Mucosa of rectum (tissue), 2 donors: ENCODE measurements around the gene CD34.
A peak's percentile ranks its signal among the peaks of the same experiment; 100 is the strongest.

Source experiments
- H3K27ac ChIP-seq, 2 donors: one replicate each; pipeline ENCODE4 v1.7.0; 2013; ENCODE audit warnings: inconsistent platforms in 2 of 2, low read depth in 2 of 2, low read length in 2 of 2
- H3K27me3 ChIP-seq, 2 donors: one replicate each; pipeline ENCODE4 v1.7.0; 2013; ENCODE audit warnings: low read length in 2 of 2; ENCODE audit not compliant: control insufficient read depth in 2 of 2, insufficient read depth in 2 of 2
- H3K36me3 ChIP-seq, 2 donors: one replicate each; pipeline ENCODE4 v1.7.0; 2013; ENCODE audit warnings: low read length in 2 of 2; ENCODE audit not compliant: control insufficient read depth in 2 of 2, insufficient read depth in 2 of 2
- H3K4me1 ChIP-seq, 2 donors: one replicate each; pipeline ENCODE4 v1.7.0; 2013; ENCODE audit warnings: low read length in 2 of 2, mild to moderate bottlenecking in 1 of 2; ENCODE audit not compliant: control insufficient read depth in 2 of 2, insufficient read depth in 2 of 2
- H3K4me3 ChIP-seq, 2 donors: one replicate each; pipeline ENCODE4 v1.7.0; 2013; ENCODE audit warnings: low read length in 2 of 2
- H3K9ac ChIP-seq, 2 donors: one replicate each; pipeline ENCODE4 v1.7.0; 2013; ENCODE audit warnings: low read length in 2 of 2, low read depth in 1 of 2, mild to moderate bottlenecking in 1 of 2
- H3K9me3 ChIP-seq, 2 donors: one replicate each; pipeline ENCODE4 v1.7.0; 2013; ENCODE audit warnings: low read length in 2 of 2; ENCODE audit not compliant: control insufficient read depth in 2 of 2
- donor health status: healthy.
- donor health status: Normal muscosa, but diverticular disease.

Gene CD34

DNA sequence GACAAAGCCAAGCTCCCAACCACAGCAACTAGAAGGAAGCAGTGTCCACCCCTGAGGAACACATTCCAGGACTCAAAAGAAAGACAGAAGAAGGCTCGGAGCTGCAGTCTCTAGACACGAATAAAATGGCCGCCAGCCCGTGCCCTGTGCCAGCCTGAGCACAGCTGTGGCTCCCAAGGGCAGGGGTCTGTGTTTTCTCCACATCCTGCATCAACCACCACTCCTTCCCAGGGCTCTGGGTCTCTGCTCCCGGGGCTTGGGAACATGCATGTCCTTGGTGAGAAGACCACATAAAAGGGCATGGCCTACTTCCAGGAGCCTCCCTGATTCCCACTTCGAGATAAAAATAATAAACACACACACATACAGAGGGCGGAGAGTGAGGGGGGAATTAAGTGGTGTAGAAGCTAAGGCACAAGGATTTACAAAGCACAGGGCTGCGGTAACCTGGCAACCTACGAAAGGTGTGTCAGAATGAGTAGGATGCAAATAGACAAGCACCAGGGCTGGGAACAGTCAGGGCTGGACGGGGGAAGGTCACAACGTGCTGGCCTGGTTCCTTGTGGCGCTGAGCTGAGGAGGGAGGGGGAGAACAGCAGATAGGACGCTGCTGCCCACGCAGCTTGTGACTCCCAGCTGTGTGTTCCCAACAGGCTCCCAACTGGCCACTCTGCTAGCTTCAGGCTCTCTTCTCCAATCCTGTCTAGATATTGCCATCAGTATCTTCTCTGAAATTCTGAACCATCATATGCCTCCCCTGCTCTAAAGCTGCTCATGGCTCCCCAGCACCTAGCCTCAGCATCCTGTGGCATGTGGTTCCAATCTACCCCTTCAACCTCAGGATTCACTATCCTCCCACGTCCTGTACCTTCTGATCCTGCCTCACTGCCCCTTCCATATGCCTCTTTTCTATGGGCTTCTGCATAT lies 72.5 kb downstream of the CD34 start:
- H3K36me3 ChIP-seq, result no peaks in the 10 kb centered on the region
- H3K9ac ChIP-seq, result no peak overlapping the region
- no peaks in the 10 kb centered on the region for H3K27me3 ChIP-seq
- H3K27ac ChIP-seq, result no peak overlapping the region
- H3K4me1 ChIP-seq, result peaks cover 5 to 8% of the 10 kb centered on the region in 2 donors
- H3K4me3 ChIP-seq, result no peak overlapping the region
- no peaks in the 10 kb centered on the region for H3K9me3 ChIP-seq

DNA sequence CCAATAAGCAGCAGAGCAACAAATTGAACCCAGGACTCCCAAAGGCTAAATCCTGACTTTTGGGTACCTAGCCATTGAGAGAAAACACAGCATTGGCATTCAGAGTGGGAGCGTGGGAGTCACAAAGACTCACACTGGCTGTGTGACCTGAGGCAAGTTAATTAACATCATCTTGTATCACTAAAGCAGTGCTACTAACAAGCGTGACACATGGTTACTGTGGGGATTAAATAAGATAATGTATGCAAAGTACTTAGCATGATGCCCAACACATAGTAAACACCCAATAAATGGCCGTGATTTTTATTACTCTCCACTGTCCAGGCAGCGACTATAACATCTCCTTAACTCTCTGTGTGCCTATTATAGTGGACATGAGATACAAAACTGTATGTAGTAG lies 73.3 kb downstream of the CD34 start:
- Histone ChIP-seq H3K27ac (no peak overlapping the region), H3K9me3 (no peaks in the 10 kb centered on the region), H3K4me3 (no peak overlapping the region), H3K9ac (no peak overlapping the region), H3K4me1 (peaks cover 5 to 8% of the 10 kb centered on the region in 2 donors), H3K27me3 (no peaks in the 10 kb centered on the region), H3K36me3 (no peaks in the 10 kb centered on the region)

DNA sequence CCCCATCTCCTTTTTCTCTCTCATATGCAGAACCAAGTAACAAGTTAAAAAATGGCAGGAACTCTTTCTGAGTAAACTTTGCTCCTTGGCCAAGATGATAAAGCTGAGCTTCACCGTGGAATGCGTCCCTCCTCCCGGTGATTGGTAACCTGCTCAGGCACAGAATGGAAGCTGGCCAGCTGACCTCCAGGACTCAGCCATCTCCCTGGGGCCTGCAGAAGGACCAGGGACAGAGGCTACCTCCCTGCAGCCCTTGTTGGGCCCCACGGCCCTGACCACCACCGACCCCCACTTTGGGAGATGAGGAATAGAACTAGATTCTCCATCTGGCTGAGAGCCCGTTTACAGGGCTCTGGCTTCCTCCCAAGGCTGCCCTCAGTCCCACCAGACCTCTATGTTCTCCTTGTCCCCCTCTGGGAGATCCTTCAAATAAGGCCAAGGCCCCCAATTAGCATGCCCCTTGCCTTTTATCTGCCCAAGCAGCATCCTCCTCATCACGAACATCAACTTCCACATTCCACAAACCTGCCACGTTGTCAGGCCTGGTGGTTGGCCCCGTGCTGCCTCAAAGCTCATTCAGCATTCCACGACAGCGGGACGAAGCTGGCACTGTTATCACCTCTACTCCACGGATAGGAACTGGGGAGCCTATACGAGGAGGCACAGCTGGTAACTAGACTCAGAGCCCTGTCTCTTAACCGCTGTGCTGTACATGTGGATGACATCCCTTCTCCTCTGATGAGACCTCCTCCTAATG lies 74.2 kb downstream of the CD34 start:
- no peak overlapping the region for H3K27ac ChIP-seq
- H3K4me1 ChIP-seq, result peaks cover 5 to 8% of the 10 kb centered on the region in 2 donors
- no peaks in the 10 kb centered on the region for H3K27me3 ChIP-seq
- no peak overlapping the region for H3K9ac ChIP-seq
- H3K9me3 ChIP-seq, result no peaks in the 10 kb centered on the region
- H3K4me3 ChIP-seq, result no peak overlapping the region
- H3K36me3 ChIP-seq, result no peaks in the 10 kb centered on the region

DNA sequence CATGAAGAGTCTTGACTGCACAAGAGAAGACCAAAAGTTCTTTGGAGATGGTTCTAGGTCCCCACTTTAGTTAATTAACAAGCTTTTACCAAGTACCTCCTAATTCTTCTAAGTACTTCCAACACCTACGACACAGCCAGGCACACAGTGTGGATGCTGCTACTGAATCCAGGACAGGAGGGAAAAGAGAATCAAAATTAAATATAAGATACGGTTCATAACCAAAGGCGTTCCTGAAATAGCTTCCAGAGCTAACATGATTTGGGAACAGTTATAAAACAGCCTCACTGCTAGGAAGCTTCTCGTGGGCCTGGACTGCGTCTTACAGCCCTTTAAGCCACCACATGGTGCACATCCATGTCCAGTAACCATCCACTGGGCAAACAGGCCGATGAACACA lies 75.0 kb downstream of the CD34 start:
- no peak overlapping the region for H3K27ac ChIP-seq
- H3K27me3 ChIP-seq, result no peaks in the 10 kb centered on the region
- H3K4me3 ChIP-seq, result no peak overlapping the region
- H3K36me3 ChIP-seq, result no peaks in the 10 kb centered on the region
- H3K4me1 ChIP-seq, result peaks cover 5 to 14% of the 10 kb centered on the region in 2 donors
- no peaks in the 10 kb centered on the region for H3K9me3 ChIP-seq
- no peak overlapping the region for H3K9ac ChIP-seq

DNA sequence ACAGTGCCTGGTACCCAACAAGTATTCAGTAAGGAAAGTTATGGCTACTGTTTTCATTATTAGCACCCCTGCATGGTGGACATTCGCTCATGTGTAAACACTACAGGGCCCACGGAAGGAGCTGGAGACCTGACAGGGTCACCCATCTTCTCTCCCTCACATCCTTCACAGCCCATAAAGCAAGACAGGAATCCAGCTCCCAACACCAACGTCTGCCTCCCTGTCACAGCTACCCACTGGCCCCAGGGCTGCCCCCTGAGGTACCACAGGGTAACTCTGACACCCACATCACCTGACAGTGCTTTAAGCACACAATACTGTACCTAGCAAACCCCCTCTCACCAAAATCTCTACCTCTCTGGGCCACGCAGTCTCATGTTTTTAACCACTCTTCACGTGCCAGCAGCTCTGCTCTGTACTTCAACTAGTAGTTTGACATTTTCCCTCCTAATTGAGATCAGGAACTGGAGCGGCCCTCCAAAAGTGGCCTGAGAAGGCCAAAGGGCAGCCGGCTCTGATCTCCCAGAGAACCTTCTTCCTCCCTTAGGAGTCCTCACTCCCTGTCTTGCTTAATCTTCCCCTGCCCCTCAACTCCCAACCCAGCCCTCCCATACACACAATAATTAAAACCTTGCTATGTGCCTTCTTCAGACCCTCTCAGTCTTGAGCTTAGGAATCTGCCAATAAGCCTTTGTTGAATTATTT lies 76.8 kb downstream of the CD34 start:
- H3K9ac ChIP-seq, result no peak overlapping the region
- H3K27ac ChIP-seq, result no peak overlapping the region
- no peak overlapping the region for H3K4me3 ChIP-seq
- H3K9me3 ChIP-seq, result no peaks in the 10 kb centered on the region
- H3K36me3 ChIP-seq, result no peaks in the 10 kb centered on the region
- peaks cover 5 to 17% of the 10 kb centered on the region in 2 donors for H3K4me1 ChIP-seq
- H3K27me3 ChIP-seq, result no peaks in the 10 kb centered on the region

DNA sequence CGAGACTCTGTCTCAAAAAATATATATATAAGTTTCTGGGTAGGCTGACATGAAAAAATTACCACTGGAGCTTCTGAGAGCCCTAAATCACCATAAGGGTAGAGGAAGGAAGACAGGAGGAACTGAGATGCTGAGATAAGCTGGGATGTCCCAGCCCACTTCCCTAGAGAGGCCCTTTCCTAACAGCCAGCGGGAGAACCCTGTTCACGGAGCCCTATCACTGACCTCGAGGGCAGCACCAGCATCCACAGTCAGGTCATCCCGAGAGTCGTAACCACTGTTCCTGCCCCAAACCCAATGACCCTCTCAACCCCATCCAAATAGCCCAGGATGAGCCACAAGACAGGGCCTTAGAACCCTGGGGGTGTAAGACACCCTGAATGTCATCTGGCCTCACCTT lies 77.5 kb downstream of the CD34 start:
- no peaks in the 10 kb centered on the region for H3K27me3 ChIP-seq
- H3K36me3 ChIP-seq, result no peaks in the 10 kb centered on the region
- H3K27ac ChIP-seq, result no peak overlapping the region
- no peaks in the 10 kb centered on the region for H3K9me3 ChIP-seq
- no peak overlapping the region for H3K9ac ChIP-seq
- no peak overlapping the region for H3K4me3 ChIP-seq
- peaks cover 9 to 18% of the 10 kb centered on the region in 2 donors for H3K4me1 ChIP-seq

DNA sequence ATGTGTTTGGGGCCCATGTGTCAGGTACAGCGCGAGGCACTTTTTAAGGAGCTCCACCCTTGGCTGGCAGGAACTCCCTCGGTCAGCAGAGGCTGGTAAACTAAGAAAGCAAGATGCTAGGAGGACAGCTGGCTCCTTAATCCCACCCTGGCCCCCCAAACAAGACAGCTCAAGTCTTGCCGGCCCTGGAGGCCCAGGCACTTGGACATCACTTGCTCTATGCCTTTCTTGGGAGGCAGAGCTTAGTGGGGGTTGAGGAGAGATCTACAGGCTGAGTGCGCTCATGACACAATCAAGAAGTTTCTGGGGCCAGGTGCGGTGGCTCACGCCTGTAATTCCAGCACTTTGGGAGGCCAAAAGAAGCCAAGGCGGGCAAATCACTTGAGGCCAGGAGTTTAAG lies 78.1 kb downstream of the CD34 start:
- peaks cover 12 to 19% of the 10 kb centered on the region in 2 donors for H3K4me1 ChIP-seq
- H3K27ac ChIP-seq, result no peak overlapping the region

DNA sequence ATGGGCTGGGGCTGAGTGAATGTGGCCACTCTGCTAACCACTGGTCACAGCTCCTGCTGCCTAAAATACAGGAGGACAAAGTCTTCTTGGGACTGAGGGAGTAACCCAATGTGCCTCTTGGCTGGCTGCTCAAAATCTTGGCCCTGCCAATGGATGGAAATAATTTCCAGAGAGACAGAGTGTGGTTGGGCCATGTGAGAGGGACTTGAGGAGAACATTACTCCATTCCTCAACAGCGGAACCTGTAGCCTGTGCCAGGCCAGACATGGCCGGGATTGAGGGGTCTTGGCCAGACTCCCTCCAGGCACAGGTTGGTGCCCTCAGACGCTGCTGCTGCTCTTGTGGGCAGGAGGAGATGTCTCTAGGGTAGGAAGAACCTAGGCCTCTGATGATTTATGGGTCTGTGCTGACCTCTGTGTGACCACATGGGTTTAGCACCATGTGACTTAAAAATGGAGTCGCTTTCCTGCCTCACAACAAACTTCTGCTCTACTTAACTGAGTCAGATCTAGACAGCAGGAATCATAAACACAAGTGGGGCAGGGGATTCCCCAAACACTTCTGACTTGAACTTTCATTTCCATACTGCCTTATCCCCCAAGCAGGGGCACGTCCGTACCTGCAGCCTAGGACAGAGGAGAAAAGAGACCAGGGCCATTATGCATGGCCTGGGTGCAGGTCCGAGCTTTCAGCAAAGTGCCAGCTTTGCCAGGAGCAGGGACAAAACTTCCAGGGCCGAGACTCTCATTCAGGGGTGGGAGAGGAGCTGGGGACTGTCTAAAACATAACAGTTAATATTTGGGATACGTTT lies 79.2 kb downstream of the CD34 start:
- Histone ChIP-seq H3K9ac (no peak overlapping the region), H3K4me3 (no peak overlapping the region), H3K27ac (peak overlapping the region; percentile 43 to 57), H3K36me3 (no peaks in the 10 kb centered on the region), H3K27me3 (no peaks in the 10 kb centered on the region), H3K4me1 (peaks cover 23 to 30% of the 10 kb centered on the region in 2 donors), H3K9me3 (no peaks in the 10 kb centered on the region)

More for the DNA sequence above, 78.1 kb downstream of the CD34 start:
- Histone ChIP-seq H3K27me3 (no peaks in the 10 kb centered on the region), H3K9me3 (no peaks in the 10 kb centered on the region), H3K36me3 (no peaks in the 10 kb centered on the region), H3K4me3 (no peak overlapping the region), H3K9ac (no peak overlapping the region)
